ENCODE data around the gene OR6A2.

OR6A2 gene

DNA sequence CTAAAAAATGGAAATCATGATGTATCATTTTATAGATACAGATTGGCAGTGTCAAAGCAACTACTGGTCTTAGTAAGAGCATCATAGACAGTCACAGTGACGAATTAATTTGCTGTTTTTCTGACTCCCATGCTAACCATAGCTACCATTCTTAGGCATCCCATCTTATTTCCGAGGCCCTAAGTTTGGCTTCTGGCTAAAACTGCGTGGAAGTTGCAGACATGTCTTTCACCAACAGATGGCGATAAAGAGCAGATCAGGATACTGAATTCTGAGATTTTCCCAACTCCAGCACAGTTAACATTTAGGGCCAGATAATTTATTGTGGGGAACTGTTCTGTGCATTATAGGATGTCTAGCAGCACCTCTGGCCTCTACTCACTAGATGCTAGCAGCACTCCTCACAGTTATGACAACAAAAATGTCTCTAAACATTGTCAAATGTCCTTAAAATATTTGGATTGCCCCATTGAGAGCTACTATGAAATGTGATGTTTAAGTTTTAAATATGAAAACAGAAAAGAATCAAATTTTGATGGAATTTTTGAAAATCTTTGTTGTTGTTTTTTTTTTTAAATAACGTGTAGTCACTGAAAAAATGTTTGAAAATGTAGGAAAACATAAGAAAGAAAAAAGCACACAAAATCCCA lies 44.1 kb downstream of the OR6A2 start:
- DNase-seq, result peak; percentile 38

DNA sequence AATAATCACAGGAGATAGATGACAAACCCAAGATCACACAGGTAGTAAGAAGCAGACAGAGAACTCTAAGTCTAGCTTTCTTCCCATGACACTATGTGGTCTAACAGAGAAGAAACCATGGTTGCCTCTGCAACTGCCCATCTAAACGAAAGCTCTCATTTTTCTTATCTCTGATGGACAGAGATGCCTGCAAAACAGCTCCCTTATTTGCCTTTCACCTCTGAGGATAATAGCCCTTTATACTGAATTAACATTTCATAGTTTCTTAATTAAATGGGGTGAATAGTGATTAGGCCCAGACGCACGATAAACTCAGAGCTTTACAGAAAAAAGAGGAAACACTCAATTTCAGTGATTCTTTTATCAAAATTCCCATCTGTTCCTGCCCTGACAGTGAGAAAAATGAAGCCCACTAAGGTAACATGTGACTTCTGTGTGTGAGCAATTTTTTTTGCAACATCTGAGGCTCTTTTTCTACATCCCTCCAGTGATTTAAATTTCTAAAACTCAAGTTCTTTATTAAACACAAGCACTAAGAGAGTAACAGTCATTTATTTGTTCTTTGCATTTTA lies 52.3 kb downstream of the OR6A2 start:
- no peak for DNase-seq

DNA sequence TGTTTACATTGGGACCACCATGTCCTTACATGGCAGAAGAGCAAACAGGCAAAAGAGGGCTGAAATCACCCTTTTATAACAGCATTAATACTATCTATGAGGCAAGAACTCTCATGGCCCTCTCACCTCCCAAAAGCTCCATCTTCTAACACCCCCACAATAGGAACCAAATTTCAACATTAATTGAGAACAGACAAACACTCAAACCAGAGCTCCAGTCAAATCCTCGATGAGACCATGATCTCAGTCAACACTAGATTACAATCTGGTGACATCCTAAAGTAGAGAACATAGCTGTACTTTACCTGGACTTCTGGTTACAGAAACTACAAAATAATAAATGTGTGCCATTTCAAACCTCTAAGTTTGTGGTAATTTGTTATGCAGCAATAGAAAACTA lies 52.9 kb downstream of the OR6A2 start:
- DNase-seq, result no peak

DNA sequence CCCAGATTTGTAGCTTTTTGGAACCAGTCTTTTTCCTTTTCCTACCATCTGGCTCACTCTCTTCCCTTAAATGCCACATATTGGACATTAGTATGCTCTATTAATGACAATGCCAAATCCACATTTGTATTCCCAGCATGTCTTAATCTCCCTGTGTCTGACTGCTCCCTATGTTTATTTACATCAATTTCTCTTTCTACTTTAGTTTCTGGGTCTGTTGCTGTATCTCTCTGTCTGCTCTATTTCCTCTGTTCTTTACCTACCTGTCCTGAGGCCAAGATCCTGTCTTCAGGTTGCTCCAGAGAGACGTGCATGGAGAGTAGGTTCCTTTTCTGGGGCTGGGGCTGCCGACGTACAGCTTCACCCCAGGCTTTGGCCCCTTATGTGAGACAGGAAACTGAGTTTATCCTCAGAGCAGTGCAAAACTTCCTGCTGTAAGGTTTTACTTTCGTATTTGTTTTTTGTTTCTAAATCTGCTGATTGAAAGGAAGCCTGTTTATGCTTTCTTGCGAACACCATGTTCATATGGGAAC lies 53.3 kb downstream of the OR6A2 start:
- DNase-seq, result peak; percentile 41

DNA sequence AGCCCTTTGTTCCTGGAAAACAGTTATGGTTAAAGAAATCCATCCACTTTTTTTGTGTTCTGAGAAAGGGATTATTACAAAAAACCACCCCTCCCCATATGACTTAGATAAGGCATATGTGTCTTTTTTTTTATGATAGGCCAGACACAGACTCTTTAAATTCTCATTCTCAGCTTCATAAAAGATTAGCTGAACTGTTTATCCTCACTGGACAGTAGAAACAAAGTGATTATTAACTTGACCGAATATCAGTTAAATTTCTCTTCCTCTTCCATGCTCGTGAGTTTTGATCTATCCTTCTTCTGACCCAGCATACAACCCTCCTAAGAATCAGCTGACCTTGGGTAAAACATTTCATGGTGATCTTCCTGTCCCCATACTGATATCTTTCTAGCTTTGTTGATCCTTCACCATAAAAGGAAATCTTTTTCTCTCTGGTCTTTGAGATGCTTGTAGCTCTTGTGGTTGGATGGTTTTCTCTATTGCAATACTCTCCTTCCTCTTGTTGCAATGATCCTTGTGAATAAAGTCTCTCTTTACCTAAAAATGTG lies 53.9 kb downstream of the OR6A2 start:
- no peak for DNase-seq

DNA sequence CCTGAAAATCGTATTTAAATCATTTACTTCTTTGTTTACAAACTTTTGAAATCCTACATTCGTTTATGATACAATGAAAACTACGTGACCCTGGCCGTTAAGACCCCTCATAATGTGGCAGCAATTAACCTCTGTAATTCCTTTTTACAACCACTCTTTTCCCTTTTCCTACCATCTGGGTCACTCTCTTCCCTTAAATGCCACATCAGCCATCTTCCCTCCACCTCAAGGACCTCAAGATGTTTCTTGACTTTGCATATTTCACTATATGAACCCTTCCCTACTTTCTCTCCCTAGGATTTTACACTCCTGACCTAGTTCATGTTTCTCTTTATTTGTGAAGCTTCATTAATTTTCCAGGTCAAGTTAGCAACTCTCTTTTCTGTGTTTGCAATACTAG lies 54.5 kb downstream of the OR6A2 start:
- DNase-seq, result no peak

DNA sequence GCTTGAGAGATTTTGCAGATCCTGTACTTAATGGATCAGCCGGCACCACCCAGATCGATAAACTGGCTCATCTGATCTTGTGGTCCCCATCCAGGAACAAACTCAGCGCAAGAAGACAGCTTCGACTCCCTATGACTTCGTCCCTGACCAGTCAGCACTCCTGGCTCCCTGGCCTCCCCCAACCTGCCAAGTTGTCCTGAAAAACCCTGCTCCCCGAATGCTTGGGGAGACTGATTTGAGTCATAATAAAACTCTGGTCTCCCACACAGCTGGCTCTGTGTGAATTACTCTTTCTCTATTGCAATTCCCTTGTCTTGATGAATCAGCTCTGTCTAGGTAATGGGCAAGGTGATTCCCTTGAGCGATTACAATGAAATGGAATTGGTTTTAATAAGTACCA lies 57.2 kb downstream of the OR6A2 start:
- peak; percentile 41 for DNase-seq
